Stimulated activated naive CD8-positive, alpha-beta T cell treated with anti-CD3 and anti-CD28 coated beads, Interleukin-15, Interleukin-2, amounts not matched to agents 100 U/mL and 50 U/mL, for 24 hours (primary cell): Measurements from ENCODE around the gene CDCA8.
"Not testable (repeated sequence)": the region's sequence is repeated elsewhere in the genome, so short reads cannot be mapped to it uniquely, and the experiment has no call there.

Source experiments
- ATAC-seq: fragments of 150-1000 bp; cut with Tn5 transposase; one replicate; pipeline ENCODE4 v1.10.0; 2021
- DNase-seq: peaks from one replicate; pipeline ENCODE4 v3.0.0; 2021

Gene CDCA8

DNA sequence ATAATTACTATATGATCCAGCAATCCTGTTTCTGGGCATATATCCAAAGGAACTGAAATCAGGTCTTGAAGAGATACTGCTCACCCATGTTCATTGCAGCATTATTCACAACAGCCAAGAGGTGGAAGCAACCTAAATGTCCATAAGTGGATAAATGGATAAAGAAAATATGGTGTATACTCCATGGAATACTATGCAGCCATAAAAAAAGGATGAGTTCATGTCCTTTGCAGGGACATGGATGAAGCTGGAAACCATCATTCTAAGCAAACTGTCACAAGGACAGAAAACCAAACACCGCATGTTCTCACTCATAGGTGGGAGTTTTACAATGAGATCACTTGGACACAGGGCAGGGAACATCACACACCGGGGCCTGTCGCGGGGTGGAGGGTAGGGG is 46.3 kb downstream of the CDCA8 start:
- ATAC-seq, DNase-seq: not testable (repeated sequence)

DNA sequence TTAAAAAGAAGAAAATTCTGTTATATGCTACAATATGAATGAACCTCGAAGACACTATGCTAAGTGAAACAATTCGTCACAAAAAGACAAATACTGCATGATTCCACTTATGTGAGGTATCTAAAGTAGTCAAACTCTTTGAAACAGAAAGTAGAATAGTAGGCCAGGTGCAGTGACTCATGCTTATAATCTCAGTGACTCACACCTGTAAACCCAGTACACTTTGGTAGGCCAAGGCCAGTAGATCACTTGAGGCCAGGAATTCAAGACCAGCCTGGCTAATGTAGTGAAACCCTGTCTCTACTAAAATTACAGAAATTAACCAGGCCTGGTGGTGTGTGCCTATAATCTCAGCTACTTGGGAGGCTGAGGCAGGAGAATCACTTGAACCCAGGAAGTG is 46.9 kb downstream of the CDCA8 start:
- ATAC-seq (peak; percentile 86), DNase-seq (no peak)

GRCh38 chr1:37741130-37741529 is 48.8 kb downstream of the CDCA8 start:
- no peak for DNase-seq
- ATAC-seq: no peak

GRCh38 chr1:37741662-37742061 is 49.3 kb downstream of the CDCA8 start:
- DNase-seq (no peak), ATAC-seq (no peak)

GRCh38 chr1:37746806-37747205 is 54.5 kb downstream of the CDCA8 start:
- DNase-seq (no peak), ATAC-seq (no peak)

- DNase-seq: no peak
- no peak for ATAC-seq
These were observed 56.2 kb downstream of the CDCA8 start for GRCh38 chr1:37748565-37748964.

GRCh38 chr1:37752213-37752582 is 59.9 kb downstream of the CDCA8 start:
- ATAC-seq (no peak), DNase-seq (no peak)

GRCh38 chr1:37752583-37753471 is 60.5 kb downstream of the CDCA8 start:
- peak; percentile 38 for DNase-seq
- peak; percentile 30 for ATAC-seq

GRCh38 chr1:37753473-37754321 is 61.4 kb downstream of the CDCA8 start:
- DNase-seq: no peak
- no peak for ATAC-seq

DNA sequence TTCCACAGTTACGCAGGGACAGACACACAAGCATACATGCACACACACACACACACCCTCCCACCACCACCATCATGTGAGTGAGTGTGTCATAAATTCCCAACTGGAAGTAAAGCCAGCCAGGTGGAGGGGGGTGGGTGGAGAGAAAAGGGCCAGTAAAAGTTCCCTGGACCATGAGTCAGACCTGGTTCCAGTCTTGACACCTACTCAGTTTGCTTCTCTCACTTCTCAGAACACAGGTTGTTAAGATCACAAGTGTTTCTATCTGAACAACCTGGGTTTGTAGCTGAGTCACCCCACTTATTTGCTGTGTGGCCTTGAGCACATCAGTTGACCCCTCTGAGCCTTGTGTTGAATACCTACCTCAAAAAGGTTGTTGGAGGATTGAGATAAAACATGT is 63.0 kb downstream of the CDCA8 start:
- ATAC-seq (peak; percentile 80), DNase-seq (peak; percentile 35)

GRCh38 chr1:37755951-37756560 is 63.7 kb downstream of the CDCA8 start:
- DNase-seq (no peak), ATAC-seq (no peak)
